HG02571 (cell line): ENCODE results near the gene YBX2.
A peak's percentile ranks its signal among the peaks of the same experiment; 100 is the strongest.

Experiments
- ATAC-seq: cut with Tn5 transposase; IDR thresholded peaks from one replicate; pipeline ENCODE4 v1.9.1; 2021; ENCODE audit warnings: mild to moderate bottlenecking, moderate library complexity; ENCODE audit not compliant: unreplicated experiment

Gene YBX2

DNA sequence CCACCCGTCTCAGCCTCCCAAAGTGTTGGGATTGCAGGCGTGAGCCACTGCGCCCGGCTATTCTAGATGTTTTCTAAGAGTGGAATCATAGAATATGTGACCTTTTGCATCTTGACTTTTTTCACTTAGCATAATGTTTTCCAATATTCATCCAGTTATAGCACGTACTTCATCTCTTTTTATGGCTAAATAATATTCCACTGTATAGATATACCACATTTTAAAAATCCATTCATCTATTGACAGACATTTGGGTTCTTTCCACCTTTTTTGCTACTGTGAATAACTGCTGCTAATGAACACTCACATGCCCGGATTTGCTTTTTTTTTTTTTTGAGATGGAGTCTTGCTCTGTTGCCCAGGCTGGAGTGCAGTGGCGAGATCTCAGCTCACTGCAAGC is 9.7 kb upstream of the YBX2 start:
- no peak for ATAC-seq

DNA sequence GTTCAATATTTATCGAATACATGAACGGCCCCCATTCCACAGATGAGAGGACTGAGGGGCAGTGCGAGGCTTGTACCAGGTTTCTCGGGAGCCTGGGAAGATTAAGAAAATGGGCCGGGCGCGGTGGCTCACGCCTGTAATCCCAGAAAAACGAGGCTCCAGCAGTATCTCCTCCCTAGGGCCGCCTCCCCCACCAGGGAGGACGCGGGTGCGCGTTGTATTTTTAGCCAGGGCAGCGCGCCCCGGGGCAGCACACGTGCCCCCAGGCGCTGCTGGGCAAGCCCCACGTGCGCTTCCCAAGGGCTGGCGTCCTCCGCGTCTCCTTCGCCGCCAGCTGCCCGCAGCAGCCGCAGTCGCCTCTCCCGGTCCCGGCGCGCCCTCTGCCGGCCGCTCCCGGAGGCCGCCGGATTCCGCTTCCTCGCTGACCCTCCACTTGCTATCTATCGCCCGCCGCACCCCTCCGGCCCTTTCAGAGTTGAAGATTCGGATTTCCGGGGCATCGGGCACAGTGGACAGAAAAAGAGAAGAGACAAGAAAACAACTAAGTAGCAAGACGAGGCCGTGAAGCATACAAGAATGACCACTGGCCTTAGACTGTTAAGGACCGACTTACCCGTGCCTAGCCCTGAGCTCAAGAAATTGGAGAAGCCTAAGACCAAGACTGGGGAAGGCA is 1.9 kb upstream of the YBX2 start:
- ATAC-seq, result no peak

- no peak for ATAC-seq
Observed at GRCh38 chr17:7295230-7296180, 1.1 kb upstream of the YBX2 start.

DNA sequence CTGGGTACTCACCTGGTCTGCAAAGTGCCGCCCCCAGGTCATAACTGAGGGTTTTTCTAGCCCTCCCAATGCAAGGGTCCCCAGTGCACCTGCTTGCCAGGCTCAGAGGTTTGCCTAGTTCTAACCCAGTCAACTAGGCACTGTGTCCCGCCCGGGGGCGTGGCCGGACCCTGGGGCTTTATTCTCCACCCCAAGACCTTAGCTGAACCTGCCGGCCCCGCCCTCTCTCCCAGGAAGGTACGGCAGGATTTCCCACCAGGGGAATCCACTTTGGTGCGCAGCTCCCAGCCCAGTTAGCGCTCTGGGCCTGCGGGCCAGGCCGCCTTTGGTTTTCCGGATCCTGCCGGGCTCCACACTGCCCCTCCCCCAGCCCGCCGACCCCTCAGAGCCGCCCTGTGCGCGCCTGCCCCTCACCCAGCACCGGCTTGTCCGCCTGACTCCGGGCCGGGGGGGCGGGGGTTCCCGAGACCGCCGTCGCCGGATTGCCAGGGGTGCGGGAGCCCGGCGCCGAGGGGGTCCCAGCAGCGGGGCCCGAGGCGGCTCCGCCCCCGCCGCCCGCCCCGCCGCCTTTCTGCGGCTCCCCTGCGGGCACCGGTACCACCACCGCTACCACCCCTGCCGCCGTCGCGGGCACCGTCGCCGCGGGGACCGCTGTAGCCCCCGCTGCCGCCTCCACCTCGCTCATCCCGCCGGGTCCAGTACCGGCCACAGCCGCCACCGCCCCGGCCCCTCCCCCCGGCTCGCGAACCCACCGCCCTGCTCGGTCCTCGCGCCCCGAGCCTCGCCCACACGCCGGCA is 424 bp downstream of the YBX2 start:
- no peak for ATAC-seq

GRCh38 chr17:7293159-7293558 is 1.3 kb downstream of the YBX2 start:
- ATAC-seq, result no peak

- no peak for ATAC-seq
Observed at GRCh38 chr17:7292729-7293128, 1.7 kb downstream of the YBX2 start.

DNA sequence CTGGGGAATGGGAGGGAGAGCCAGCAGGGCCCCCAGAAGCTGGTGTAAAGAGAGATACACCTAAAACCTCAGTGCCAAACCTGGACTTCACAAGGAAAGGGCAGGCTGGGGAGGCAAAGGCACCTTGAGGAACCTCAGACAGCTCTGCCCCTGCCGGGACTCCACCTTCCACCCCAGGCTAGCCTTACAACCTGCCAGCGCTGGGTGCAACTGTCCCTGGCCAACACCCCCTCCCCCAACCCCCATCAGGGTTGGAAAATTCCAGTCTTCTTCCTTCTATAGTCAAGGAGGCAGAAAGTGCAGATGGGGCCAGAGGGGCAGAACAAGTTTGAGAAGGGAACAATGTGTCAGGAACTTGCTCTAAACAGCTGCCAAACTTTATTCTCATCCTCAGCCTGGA is 2.2 kb downstream of the YBX2 start:
- ATAC-seq, result no peak

GRCh38 chr17:7290685-7291084 is 3.8 kb downstream of the YBX2 start:
- no peak for ATAC-seq

GRCh38 chr17:7290166-7290565 is 4.3 kb downstream of the YBX2 start:
- no peak for ATAC-seq

GRCh38 chr17:7289256-7290032 is 5.0 kb downstream of the YBX2 start:
- ATAC-seq, result no peak

GRCh38 chr17:7285679-7286078 is 8.8 kb downstream of the YBX2 start:
- no peak for ATAC-seq

- ATAC-seq, result no peak
Observed at GRCh38 chr17:7284911-7285310, 9.5 kb downstream of the YBX2 start.

GRCh38 chr17:7283471-7284216 is 10.8 kb downstream of the YBX2 start:
- no peak for ATAC-seq

DNA sequence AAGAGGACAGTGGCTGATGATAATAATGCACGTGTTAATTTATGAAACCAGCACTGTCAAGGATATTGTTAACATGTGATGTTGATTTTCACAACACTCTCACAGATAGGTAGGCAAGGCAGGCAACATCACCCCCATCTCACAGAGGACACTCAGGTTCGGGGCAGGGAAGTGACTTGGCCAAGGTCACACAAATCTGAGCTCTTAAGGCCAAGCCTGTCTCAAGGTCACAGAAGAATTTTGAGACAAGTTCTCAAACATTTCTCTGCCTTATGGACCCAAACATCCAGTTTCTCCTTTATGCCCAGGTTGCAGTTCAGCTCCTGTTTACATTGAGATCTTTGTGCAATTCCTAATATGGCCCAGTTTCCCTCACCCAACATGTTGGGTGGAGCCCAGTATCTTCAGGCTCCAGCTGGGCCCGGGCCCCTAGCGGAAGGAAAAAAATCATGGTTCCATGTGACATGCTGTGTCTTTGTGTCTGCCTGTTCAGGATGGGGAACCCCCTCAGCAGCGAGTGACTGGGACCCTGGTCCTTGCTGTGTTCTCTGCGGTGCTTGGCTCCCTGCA is 11.6 kb downstream of the YBX2 start:
- ATAC-seq, result no peak

- ATAC-seq, result no peak
Observed at GRCh38 chr17:7281953-7282751, 12.3 kb downstream of the YBX2 start.

GRCh38 chr17:7281074-7281952 is 13.1 kb downstream of the YBX2 start, which contains the start of gene SLC2A4:
Gene SLC2A4 (plus strand): TSS chr17:7281718. CDS start chr17:7281935, 217 bp downstream.
- peak; percentile 58 for ATAC-seq

GRCh38 chr17:7280519-7281073 is 13.8 kb downstream of the YBX2 start:
- ATAC-seq, result no peak
